Activated CD8-positive, alpha-beta memory T cell treated with anti-CD3 and anti-CD28 coated beads for 24 hours (primary cell): ENCODE data around the gene ARHGEF33.

Source experiments
- DNase-seq: peaks from one replicate; pipeline ENCODE4 v3.0.0-alpha.2; 2020

The ARHGEF33 gene

GRCh38 chr2:38966006-38966405 is 76.3 kb downstream of the ARHGEF33 start:
- no peak for DNase-seq

- no peak for DNase-seq
Measured at GRCh38 chr2:38966678-38967077, 77.0 kb downstream of the ARHGEF33 start.

- no peak for DNase-seq
Measured at GRCh38 chr2:38968021-38968420, 78.3 kb downstream of the ARHGEF33 start.

- no peak for DNase-seq
Measured at GRCh38 chr2:38971377-38971776, 81.7 kb downstream of the ARHGEF33 start.

- no peak for DNase-seq
Measured at GRCh38 chr2:38973266-38973665, 83.6 kb downstream of the ARHGEF33 start.

- DNase-seq: no peak
Measured at GRCh38 chr2:38975042-38975441, 85.4 kb downstream of the ARHGEF33 start.

GRCh38 chr2:38977047-38977446 is 87.4 kb downstream of the ARHGEF33 start:
- no peak for DNase-seq

- no peak for DNase-seq
Measured at GRCh38 chr2:38978296-38978903, 88.7 kb downstream of the ARHGEF33 start.

GRCh38 chr2:38978908-38979307 is 89.2 kb downstream of the ARHGEF33 start:
- no peak for DNase-seq

- DNase-seq: no peak
Measured at GRCh38 chr2:38981003-38981669, 91.5 kb downstream of the ARHGEF33 start.

GRCh38 chr2:38981670-38982357 is 92.1 kb downstream of the ARHGEF33 start:
- DNase-seq: no peak

- DNase-seq: no peak
Measured at GRCh38 chr2:38982498-38982897, 92.8 kb downstream of the ARHGEF33 start.

GRCh38 chr2:38988716-38989115 is 99.0 kb downstream of the ARHGEF33 start:
- DNase-seq: no peak

GRCh38 chr2:38991899-38992298 is 102.2 kb downstream of the ARHGEF33 start:
- no peak for DNase-seq

GRCh38 chr2:38997781-38998180 is 108.1 kb downstream of the ARHGEF33 start:
- DNase-seq: no peak

- DNase-seq: no peak
Measured at GRCh38 chr2:39000552-39000951, 110.9 kb downstream of the ARHGEF33 start.

- no peak for DNase-seq
Measured at GRCh38 chr2:39007875-39008504, 118.3 kb downstream of the ARHGEF33 start.

GRCh38 chr2:39008665-39009064 is 119.0 kb downstream of the ARHGEF33 start:
- DNase-seq: no peak

- no peak for DNase-seq
Measured at GRCh38 chr2:39013871-39014270, 124.2 kb downstream of the ARHGEF33 start.

- DNase-seq: no peak
Measured at GRCh38 chr2:39015424-39015823, 125.7 kb downstream of the ARHGEF33 start.

- no peak for DNase-seq
Measured at GRCh38 chr2:39017334-39017733, 127.7 kb downstream of the ARHGEF33 start.

GRCh38 chr2:39018638-39019037 is 129.0 kb downstream of the ARHGEF33 start:
- DNase-seq: no peak

- DNase-seq: no peak
Measured at GRCh38 chr2:39020383-39020782, 130.7 kb downstream of the ARHGEF33 start.
